PC-9 (cell line): ENCODE results near the gene CTDP1.

Experiments
- CTCF ChIP-seq: fragments of 200-600 bp; sonication (generic); conservative IDR thresholded peaks from 2 replicates; pipeline ENCODE4 v1.6.1; 2017; ENCODE audit warnings: mixed run types, antibody characterized with exemption, mild to moderate bottlenecking, moderate library complexity
- EZH2 ChIP-seq: fragments of 200-600 bp; sonication (generic); IDR thresholded peaks from 2 replicates; pipeline ENCODE4 v1.8.0; 2017; ENCODE audit warnings: antibody characterized with exemption, low read depth

- TF ChIP-seq CTCF (no peak), EZH2 (no peak)
Measured at GRCh38 chr18:79690071-79690470, 10.5 kb downstream of the CTDP1 start.
